HG02571 (cell line): Measurements from ENCODE around the gene LRRK2.
A peak's percentile ranks its signal among the peaks of the same experiment; 100 is the strongest.
"Not testable (repeated sequence)": the region's sequence is repeated elsewhere in the genome, so short reads cannot be mapped to it uniquely, and the experiment has no call there.

Experiments used
- ATAC-seq: cut with Tn5 transposase; IDR thresholded peaks from one replicate; pipeline ENCODE4 v1.9.1; 2021; ENCODE audit warnings: mild to moderate bottlenecking, moderate library complexity; ENCODE audit not compliant: unreplicated experiment

Gene LRRK2

DNA sequence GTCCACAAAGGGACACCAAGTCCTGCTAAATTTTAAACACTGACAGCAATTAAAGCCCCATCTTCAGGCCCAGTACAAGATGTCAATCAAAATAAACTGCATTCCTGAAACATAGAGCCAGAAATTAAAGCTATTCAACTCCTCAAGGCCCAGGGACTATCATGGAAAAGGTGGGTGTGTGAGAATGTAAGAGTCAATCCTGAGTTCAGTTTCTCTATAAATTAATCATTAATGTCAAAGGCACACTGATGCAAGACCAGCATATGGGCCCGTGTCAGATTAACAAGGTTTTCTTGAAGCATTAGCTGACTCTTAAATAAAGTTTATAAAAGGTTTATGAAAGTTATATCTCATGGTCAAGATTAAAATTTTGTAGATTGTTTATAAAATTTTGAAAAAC, 13.6 kb upstream of the LRRK2 start:
- not testable (repeated sequence) for ATAC-seq

DNA sequence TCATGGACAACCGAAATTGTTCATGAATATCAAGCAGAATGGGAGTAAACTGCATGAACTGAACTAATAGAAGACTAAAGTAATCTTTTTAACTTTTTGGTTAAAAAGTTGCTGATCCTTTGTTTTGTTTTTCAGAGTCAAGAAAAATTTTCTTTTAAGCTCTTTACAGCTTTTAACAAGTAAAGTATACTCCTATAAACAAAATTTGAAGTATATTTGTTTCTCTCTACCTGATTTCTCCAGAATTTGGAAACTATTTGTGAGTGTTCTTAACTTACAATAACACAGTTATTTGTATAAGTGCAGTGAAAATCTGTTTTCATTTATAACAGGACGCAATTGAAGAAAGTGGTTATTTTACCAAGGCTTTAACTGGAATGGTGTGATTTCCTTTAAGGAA, 12.2 kb upstream of the LRRK2 start:
- ATAC-seq = no peak

DNA sequence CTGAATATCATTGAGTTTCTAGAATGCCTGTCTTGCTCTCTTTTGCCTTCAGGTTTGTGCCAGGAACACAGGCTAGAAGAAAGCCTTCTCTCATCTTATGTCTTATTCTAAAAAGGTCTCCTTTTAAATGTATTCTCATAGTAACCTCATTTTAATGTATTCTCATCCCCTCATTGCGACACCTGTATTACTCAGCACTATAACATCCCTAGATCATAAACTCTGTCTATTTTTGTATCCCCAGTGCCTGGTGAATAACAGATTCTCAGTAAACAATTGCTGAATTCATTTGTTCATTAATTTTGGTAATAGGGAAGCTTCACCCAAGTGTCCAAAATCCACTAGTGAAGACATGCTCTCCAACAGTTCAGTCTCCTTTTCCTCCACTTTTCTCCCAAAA, 8.8 kb upstream of the LRRK2 start:
- no peak for ATAC-seq

DNA sequence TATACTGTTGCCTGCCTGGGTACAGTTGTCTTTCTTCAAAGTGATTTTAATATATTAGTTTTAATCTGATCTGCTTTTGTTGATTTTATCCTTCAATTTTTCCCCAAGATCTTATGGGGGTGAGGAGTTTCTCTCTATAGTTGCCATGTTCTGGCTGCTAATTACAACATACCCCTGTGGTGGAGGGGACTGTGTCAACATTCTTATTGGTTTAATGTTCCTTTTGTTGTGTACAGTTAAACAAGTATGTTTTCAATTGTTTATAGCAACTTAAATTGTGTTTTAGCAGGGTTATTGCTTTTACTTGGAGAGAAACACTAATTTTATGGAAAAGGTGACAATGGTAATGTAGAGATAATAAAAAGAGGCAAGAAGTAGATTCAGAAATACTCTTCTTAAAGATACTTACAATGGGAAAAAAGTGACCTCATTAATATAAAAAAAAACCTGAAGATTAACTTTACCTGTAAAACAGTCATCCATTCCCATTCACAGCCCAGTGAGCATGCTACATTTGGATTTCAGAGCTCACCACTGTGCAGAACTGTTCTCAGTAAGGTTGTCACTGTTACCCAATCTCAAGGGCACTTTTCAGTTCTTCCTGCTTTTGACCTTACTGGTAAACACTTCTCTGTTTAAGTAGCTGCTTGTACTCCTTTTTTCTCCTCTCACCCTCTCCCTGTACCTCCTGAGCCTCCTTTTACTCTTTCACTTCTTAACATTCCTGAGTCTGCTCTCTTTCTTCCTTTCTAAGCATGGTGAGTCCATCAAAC, 8.1 kb upstream of the LRRK2 start:
- ATAC-seq = no peak

DNA sequence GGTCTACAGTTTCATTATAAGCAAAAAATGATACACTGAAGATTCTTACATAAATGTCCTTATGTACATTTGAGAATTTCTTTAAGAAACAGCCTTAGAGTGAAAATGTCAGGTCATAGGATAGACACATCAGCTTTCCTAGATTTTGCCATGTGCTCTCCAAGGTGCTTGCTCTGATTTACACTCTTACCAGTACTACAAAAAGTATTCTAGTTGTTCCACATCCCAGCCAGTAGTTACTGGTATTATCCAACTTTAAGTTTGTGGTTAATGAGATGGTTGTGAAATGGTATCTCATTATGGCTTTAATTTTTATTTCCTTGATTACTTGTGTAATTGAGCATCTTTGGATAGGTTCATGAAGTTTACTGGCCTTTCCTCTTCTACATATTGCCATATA, 5.0 kb upstream of the LRRK2 start:
- ATAC-seq = no peak

DNA sequence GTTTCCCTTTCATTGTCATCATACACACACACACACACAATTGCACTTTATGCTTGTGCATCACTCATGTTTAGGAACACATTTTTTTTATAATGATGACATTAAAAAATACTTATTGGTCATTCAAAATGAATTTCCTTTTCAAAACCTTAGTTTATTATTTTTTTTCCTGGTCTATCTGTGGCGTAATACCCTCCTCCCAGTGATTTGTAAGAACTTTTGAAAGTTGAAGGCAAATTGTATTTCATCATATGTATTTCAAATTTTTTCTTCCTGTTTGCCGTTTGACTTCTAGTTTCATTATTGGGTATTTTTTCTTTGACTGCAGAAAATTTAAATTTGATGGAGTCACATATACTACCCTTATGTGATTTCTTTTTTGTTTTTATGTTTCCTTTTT, 2.5 kb upstream of the LRRK2 start:
- ATAC-seq = no peak

DNA sequence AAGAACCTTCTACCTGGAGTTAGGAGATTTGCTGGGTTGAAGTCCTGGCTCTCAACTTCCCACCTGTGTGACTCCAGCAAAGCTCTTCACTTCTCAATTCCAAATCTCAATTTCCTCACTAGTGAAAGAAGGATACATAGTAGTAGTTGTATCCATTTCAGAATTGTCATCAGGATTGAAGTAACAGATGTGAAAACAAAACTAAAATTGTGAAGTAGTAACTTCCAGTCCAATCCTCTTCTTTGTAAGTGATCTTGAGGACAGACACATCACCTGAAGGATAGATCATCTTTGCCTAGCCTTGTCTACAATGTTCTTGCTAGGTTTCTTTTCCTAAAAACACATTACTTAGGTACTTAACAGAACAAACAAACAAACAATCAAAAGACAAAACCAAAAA, 1.2 kb upstream of the LRRK2 start:
- ATAC-seq = no peak

DNA sequence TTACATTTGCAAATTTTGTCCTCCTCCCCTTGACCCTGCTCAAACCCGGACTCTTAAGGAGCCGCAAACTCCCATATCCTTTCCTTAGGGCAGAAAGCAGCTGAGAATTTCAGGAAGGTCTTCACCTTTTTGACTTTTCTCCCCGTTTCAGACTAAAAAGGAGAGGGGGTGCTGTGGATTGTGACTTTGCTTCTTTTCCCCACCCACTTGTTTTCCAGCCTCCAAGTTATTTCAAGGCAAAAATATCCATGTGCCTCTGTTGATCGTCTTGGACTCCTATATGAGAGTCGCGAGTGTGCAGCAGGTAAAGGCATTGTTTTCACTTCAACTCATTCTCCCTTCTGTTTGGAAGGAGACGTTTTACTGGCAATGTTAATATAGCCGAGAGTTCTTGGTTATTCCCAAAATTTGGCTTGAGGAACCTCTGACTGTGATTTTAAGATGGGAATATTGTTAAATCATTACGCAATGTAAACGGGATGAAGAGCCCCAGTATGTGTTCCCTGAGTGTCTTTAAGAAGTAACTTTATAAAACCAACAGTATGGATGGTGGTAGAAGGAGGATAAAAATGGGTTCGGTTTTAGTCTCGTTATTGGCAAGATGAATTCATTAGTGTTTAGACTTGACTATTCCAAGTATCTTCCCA, 663 bp downstream of the LRRK2 start:
- ATAC-seq = no peak

DNA sequence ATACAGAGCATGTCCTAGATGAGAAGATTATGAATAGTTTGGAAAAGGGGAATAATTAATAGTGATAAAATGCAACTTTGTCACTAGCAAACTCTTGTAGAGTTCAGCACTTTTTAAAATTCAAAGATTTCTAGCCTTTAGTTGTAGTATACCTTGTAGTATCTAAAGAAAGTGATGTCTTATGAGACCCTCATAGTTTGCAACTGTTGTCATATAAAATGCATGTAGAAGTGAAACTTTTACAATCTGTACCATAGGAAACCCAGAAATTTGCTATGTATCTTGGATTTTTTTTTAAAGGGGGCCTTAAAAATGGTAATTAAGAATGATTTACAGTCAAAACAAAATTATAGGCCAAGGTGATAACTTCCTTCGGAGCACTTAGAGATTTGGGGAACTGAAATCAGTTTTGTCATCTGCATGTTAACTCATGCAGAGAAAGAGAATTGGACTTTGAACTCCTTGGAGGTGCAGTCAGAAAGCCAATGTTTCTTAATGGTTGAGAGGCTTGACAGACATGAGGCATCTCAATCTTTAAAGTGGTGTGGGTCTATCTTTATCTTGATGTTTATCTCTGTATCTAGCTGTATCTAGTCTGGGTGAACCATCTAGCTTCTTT, 1.3 kb downstream of the LRRK2 start:
- ATAC-seq = peak; percentile 55

DNA sequence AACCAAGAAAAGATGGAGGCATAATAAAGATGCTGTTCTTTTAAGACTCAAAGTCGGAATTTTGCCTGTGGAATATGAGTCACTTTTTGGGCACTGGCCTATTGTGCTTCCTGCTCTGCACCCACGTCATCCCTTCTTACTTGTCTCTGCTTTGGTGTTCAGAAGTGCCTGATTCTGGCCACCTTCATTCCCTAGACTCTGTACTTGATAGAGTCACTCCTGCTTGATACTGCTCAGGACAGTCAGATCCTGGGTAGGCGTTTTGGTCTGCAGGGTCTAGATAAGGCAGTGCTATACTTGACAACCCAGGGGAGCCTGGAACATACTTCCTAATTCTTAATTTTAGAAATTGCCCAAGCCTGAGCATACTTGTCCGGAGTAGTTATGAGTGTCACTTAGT, 1.9 kb downstream of the LRRK2 start:
- ATAC-seq = no peak

DNA sequence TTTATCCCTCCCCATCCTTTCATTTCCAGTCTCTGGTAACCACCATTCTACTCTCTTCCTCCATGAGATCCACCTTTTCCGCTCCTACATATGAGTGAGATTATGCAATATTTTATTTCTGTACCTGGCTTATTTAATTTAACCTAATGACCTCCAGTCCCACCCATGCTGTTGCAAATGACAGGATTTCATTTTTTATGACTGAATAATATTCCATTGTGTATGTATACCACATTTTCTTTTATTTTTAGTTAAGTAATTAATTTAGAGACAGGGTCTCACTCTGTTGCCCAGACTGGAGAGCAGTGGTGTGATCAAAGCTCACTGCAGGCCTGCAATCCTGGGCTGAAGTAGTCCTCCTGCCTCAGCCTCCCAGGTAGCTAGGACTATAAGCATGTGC, 2.6 kb downstream of the LRRK2 start:
- ATAC-seq = no peak

DNA sequence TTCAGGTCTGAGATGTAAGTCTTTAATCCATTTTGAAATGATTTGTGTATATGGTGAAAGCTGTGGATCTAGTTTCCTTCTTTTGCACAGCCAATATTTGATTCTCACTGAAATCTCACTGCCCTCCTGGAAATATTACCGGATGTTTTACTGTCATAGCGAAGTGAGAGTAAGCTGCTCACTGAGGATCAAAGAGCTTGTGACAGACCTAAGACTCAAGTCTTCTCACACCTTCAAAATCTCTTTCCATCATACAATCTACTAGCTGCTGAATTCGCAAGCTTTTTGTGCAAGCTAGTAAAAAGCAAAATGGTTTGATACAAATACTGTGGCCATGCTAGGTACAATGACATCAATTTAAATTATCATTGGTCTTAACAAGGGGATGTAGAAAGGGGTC, 3.9 kb downstream of the LRRK2 start:
- no peak for ATAC-seq

DNA sequence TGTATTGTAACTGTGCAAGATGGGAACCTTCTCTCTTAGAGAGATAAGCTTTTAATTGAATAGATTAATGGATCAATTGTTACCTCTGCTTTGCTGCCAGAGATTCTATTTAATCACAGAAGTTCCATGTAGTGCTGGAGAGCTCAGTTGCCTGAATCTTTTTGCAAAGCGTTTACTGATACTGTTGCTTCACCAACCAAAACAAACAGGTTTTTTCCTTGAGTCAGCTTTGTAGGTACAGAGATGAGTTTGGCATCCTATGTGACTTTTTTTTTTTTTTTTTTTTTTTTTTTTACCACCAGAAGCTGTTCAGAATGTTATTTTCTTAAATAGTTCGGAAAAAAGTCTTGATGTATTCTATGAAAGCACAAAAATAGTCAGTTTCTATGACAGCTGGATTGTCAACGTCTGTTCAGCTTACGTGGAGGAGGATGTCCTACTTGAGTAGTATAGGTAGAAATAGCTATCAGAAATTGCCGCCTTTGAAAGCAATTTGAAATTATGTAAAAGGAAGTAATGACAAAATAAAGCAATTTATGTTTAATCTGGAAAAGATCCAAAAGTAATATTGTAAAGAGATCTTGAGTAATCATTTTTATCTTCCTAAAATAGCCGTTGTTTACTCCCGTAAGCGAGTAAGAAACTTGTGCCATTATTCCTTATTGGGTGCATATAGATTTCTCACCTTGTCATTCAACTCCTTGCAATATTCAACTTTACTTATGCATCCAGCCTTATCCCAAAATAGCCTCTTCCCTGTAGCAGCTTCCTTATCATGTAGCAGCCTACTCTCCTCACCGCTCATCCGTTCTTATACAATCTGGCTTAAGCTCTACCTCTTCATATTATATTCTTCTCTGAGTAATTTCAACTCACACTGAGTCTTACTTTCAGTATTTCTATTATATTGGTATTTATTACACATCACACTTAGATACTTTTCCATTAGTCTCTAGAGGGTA, 5.2 kb downstream of the LRRK2 start:
- no peak for ATAC-seq

DNA sequence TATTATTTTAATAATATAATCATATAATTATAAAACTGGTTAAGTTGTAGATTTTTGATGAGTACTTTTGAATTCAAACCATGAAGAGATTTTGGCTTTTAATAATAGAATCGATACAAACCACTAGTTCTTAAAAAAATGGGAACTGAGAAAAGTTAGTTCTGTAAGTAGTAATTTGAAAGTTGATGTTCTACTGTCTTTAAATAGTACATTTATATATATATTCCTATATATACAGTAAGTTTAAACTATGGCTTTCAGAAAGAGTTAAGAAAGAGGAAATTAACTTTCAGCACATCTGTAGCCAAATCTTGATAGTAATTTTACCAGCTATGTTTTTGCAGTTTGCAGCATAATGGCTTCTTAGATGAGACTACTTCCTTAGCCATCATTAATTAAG, 7.8 kb downstream of the LRRK2 start:
- no peak for ATAC-seq

DNA sequence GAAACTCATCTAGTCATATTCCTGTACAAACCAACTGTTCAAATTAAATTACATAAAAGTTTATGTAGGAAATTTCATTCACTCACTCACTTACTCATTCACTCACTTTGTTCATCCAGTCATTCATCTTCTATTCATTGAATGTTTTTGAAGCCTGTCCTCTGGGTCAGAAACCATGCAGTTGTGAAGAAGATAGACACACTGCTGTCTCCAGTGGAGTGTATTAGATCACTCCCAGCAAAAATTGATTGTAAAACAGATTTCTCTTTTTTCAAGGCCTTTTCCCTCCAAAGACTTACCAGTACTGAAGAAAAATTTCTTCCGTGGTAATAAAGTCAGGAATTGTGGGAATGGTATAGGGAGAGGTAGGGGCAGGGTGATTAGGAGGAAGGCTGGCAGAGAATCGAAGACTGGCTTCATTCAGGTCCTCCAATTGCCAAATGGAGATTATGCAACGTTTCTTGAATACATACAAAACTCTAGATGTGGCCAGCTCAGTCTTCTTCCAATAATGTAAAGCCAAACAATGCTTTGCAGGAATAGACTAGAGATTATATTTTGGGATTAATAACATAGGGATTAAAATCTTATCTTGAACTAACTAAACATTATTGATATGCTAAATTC, 9.1 kb downstream of the LRRK2 start:
- no peak for ATAC-seq

DNA sequence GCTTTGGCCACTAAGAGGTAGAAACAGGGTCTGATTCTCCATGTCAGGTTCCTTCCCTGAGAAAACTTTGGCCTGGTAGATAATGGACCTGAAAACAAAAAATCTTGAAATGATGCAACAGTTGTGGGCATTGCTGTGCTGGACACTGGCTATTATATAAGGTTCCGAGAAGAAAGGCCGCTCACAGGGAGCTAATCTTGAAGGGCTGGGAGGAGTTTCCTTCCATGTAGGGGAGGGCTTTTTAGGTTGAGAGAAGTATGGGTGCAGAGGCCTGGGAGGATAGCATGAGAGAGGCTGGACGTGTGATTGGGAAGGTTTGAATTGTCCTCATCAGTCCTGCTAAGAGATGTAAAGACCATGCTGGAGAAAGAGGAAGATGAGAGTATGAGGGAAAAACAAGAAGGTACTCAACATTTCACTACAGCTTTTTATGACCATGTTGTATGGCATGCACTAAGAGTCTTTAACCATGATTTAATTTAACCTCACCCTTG, 11.6 kb downstream of the LRRK2 start:
- ATAC-seq = no peak

DNA sequence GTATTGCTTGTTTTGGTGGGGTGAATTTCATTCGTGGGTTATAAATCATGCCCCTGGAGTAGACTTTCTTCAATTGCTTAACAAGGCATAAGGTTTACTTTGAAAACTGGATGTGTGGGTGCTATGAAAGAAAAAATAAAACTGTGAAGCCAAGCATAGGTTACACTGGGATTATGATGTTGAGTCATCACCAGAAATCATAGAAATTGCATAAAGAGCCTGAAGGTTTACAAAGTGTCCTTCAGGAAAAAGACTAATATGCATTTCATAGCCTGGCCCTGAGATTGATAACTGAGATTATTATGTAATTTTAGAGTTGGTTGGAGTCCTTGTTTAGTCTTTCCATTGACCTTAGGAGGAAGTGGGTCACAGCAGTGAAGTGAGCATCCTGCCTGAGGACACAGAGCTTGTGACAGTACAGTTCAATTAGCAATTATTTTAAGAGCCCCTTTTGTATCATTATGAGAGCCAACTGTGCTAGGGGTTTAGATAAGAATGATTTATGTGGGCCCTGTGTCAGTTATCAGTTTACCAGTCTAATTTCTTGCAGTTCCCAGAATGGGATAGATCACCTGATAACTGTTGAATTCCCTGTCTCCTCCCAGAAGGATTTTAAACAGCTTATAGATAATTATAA, 13.6 kb downstream of the LRRK2 start:
- no peak for ATAC-seq

DNA sequence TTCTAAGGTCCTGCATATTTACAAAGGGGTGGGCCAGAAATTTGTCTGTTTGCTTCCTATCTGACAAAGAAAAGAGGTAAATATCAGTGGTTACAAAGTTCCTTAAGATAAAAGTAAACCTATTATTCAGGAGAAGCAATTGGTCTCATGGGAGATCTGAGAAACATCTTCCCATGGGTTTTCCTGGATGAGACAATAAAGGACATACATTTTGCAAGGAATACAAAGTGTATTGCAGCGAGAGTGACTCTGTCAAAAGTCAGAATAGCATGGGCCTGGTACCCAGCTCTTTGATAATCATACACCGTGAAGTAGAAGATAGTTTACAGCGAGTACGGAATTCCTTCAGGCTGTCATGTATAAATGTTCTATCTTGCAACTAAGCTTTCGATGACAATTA, 14.2 kb downstream of the LRRK2 start:
- ATAC-seq = no peak

DNA sequence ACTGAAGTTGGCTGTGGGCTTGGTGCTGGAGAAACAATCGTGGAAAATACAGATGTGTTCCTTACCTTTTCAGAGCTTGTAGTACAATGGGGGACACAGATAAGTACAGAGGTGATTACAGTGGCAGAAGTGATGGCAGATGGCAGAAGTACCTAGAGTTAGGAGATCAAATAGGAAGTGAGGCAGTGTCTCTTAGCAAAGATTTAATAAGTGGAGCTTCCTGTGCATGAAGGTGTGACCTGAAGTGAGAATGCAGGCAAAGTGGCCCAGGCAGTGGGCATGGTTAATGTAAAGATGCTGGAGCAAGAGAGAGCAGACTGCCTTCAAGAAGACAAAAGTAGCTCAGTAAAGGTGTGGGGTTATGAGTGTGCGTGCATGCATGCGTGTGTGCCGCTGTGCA, 16.0 kb downstream of the LRRK2 start:
- ATAC-seq = no peak

DNA sequence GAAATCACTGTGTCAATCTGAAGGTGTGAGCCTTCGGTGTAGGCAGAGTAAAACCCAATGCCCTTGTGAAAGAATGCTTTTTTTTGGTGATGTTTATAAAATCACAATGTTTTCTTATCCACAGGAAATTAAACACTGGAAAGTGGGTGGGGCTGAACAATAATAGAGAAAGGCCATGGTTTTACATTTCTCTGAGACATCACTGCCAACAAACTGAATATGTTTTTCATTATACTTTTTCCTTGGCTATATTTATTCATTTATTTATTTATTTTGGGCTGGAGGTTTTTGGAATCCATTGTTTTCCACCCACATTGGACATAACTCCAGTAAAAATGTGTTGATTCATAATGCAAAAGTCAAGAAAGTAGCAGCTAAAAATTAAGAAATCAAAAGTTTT, 16.9 kb downstream of the LRRK2 start:
- ATAC-seq = no peak
